GM19328 (cell line): Measurements from ENCODE around the gene FAM217A.

Experiments used
- ATAC-seq: cut with Tn5 transposase; IDR thresholded peaks from one replicate; pipeline ENCODE4 v1.9.1; 2021; ENCODE audit warnings: mild to moderate bottlenecking, moderate library complexity; ENCODE audit not compliant: unreplicated experiment

Gene FAM217A

DNA sequence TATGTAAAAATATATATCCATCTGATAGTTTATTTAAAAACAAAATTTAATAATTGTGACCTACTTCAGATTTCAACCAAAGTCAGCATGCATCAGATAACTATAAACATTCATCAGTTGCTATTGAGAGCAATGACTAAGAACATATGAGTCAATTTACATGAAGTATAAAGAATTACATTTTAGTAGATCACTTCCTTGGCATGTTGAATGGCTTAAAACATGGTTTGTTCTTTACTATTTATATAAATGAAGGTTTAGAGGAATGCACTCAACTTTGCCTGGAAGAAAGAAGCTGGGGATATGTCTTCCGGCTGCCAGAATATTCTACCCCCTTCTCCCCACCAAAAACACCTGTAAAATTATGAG, 6.4 kb upstream of the FAM217A start:
- no peak for ATAC-seq

DNA sequence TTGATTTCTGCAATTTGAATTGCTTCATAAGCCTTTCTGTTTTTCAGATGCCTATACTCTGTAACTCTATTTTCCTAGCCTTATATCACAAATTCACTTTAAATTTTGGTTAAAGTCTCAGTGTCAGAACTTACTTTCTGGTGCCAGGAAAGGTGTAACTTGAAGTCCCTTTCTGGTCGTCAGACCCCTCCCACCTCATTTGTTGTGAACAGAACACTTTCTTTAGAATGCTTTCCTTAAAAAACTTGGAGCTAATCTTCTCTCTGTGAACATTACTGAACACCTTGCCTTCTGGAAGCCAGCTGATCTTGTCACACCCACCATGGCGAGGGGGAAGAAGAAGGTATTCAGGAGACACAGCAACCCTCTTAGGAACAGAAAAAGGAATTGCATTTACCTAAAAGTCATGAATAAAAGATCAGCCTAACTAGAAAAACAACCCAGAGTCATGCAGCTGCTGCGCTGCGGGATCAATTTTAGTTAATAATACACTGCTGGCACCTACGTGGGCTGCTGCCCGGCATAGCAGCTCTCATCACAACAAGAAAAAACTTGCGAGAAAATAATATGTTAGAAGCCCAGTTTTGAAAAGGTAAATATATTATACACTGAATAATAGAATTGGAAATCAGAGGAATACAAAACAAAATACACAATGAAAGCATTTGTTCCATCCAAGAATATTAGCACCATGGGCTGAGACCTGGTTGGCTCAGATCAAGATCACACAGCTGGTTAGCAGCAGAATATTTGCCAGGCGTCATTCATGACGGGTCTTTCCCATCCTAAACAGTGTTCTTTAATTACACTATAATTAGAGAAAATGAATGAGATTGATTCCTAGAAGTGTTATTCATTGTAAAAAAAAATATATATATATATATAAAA, 5.8 kb upstream of the FAM217A start:
- no peak for ATAC-seq

DNA sequence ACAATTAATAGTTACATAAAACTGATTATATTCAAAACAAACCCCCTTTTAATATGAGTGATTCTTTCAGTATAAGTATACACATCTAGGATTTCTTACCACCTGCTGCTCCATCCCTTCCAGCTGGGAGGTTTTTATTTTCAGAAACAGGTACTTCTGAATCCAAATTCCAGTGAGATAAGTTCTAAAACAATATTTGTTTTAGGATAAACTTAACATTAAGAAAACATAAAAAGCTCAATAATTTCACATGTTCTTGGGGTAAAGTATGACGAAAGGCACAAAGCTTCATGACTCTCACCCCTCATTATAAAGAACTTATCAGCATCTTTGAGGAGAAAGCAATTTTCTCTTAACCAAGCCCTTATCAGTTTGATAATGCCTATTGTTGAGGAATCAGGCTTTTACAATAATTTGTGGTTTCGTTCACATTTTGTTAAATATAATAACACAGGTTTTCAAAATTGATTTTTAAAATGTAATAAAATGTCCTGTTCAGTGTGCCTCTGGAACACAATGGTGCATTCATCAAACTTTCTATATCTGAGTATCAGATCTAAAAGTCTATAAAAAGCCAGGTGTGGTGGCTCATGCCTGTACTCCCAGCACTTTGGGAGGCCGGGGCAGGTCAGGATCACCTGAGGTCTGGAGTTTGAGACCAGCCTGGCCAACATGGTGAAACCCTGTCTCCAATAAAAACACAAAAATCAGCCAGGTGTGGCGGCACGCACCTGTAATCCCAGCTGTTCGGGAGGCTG, 4.3 kb downstream of the FAM217A start:
- no peak for ATAC-seq

GRCh38 chr6:4071330-4071729, 7.6 kb downstream of the FAM217A start:
- ATAC-seq: no peak

- ATAC-seq: no peak
These were observed 9.7 kb downstream of the FAM217A start for GRCh38 chr6:4069199-4069598.

DNA sequence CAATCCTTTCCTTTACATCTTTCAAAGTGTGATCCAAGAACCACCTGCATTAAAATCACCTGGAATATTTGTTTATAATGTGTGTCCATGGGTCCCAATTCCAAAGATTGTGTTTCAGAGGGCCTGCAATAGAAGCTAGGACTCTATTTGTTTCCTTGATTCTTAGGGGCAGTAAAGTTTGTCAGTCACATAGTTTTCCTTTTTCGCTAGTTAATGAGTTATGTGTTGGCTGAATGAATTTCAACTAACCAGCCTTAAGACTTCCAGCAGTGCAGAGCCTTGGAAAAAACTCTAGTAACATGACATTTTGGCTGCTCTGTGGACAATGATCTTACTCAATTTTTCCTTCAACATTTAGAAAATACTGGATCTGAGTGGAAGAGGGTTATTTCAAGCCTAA, 11.3 kb downstream of the FAM217A start:
- no peak for ATAC-seq

- ATAC-seq: no peak
These were observed 12.7 kb downstream of the FAM217A start for GRCh38 chr6:4066029-4066755.

GRCh38 chr6:4059115-4059777, 19.7 kb downstream of the FAM217A start:
- ATAC-seq: no peak

GRCh38 chr6:4057036-4057435, 21.9 kb downstream of the FAM217A start:
- no peak for ATAC-seq

DNA sequence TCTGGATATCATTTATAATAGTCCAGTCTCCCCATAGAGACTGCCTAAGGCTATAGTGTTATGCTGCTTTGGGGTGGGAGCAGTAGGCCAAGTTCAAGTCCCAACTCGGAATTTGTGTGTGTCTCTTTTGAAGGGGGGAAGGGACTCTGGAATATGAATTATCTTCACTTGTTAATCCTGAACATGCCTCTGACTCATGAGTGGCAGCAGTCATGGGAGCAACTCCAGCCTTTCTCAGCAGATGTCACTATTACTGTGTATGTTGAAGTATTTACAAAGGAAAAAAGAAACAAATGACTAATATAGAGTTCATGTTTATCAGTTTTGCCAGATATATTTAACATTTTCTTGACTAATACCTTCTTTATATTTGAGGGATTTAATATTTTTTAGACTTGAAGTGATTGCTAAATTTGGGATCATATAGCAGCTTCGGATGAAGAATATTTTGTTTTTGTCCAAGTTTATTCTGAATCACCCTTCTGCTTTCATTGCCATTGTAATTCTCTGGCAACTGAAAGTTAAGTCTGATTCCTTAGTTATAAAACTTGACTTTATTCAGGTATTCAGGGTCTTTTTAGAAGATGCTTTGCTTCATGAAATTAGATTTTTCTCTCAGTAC, 23.4 kb downstream of the FAM217A start:
- ATAC-seq: no peak

- no peak for ATAC-seq
These were observed 29.7 kb downstream of the FAM217A start for GRCh38 chr6:4049246-4049645.

GRCh38 chr6:4041480-4041879, 37.5 kb downstream of the FAM217A start:
- no peak for ATAC-seq

DNA sequence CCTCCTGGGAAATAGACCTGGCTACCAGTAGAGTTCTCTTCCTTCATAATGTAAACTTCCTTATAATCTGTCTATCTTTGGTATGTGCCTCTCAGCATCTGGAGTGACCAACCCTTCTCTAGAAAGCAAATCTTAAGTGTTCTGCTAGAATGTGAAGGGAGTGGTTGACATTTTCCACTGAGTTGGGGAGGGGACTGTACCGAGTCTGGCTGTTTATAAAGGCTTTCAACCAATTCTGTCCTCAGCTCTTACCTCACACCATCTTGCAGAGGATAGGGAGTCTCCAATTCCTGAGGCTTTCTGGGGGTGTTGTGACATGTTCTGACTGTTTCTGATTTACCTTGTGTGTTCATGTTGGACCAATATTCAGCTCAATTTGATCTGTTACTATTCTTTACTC, 39.6 kb downstream of the FAM217A start:
- no peak for ATAC-seq

DNA sequence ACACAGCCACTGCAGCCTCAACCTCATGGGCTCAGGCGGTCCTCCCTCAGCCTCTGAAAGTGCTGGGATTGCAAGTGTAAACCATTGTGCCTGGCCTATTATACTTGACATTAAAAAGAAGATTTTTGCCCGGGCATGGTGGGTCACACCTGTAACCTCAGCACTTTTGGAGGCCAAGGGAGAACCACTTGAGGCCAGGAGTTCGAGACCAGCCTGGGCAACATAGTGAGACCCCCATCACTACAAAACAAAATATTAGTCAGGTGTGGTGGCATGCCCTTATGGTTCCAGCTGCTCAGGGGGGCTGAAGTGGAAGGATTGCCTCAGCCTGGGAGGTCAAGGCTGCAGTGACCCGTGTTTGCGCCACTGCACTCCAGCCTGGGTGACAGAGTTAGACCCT, 42.4 kb downstream of the FAM217A start:
- ATAC-seq: no peak

- ATAC-seq: no peak
These were observed 46.5 kb downstream of the FAM217A start for GRCh38 chr6:4032475-4032874.

GRCh38 chr6:4031442-4031841, 47.5 kb downstream of the FAM217A start:
- no peak for ATAC-seq

DNA sequence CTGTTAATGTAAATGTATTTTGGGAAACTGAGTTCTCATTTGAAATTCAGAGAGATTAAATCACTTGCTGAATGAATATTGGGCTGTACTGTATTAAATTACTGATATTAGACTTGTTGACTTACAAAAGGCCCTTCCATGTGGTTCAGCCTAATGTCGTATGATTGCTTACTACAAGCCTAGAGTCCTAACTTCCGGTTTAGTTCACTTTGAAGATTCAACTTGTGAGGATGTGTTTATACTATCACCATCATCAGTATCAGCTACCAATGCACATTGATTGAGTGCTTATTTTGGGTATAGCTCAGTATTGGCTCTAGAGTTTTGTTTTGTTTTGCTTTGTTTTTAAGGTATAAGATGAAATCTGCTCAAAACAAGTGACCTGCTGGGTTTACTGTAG, 48.3 kb downstream of the FAM217A start:
- ATAC-seq: no peak

GRCh38 chr6:4029687-4030086, 49.2 kb downstream of the FAM217A start:
- no peak for ATAC-seq

- ATAC-seq: no peak
These were observed 50.9 kb downstream of the FAM217A start for GRCh38 chr6:4028051-4028450.

- ATAC-seq: no peak
These were observed 53.3 kb downstream of the FAM217A start for GRCh38 chr6:4025681-4026080.

DNA sequence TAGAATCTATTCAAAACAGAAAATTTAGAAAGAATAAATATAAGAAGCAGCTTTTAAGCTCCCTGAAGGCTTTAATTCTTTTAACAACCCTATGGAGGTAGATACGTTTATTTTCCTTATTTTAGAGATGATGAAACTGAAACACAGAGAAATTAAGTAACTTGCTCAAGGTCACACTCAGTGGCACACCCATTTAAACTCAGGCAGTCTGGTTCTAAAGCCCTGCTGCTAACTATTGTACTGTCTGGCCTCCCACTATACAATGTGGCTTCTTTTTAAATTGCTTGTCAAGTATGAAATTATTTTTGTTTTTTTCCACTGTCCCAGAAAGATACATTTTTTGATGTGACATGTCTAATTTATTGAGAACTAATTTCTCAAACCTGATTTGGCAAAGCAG, 55.7 kb downstream of the FAM217A start:
- no peak for ATAC-seq
